Tibial nerve (tissue), 4 donors: Measurements from ENCODE around the gene GBF1. TPM values are rescaled to one million over a fixed set of nuclear protein-coding genes. Genes with fewer than 3 reads are reported as not detected.

ENCODE experiments used
- DNase-seq, 2 donors: peaks; one replicate each; pipeline ENCODE4 v3.0.0-alpha.2; 2019; ENCODE audit warnings: low spot score in 2 of 2
- H3K27ac ChIP-seq, 4 donors: fragments of 200-600 bp; sonication (generic) in 3 of 4; one replicate each; pipeline ENCODE4 v1.5.1; 2017 to 2019; ENCODE audit warnings: mild to moderate bottlenecking in 1 of 4
- H3K27me3 ChIP-seq, 2 donors: fragments of 200-600 bp; sonication (generic) in 1 of 2; one replicate each; pipeline versions ENCODE4 v1.5.1 to v1.6.0; 2017 to 2019
- H3K36me3 ChIP-seq, 3 donors: fragments of 200-600 bp; sonication (generic); one replicate each; pipeline ENCODE4 v1.5.1; 2018 to 2019
- H3K4me1 ChIP-seq, 4 donors: fragments of 200-600 bp; sonication (generic) in 3 of 4; one replicate each; pipeline ENCODE4 v1.5.1; 2017 to 2019
- H3K4me3 ChIP-seq, 4 donors: fragments of 200-600 bp; sonication (generic) in 3 of 4; one replicate each; pipeline ENCODE4 v1.5.1; 2017 to 2019; ENCODE audit warnings: mild to moderate bottlenecking in 1 of 4, moderate library complexity in 1 of 4
- H3K9me3 ChIP-seq, 4 donors: fragments of 200-600 bp; sonication (generic) in 3 of 4; one replicate each; pipeline ENCODE4 v1.5.1; 2017 to 2019
- CTCF ChIP-seq, 5 experiments: fragments of 200-600 bp in 3 of 5; fragments of 450-650 bp in 2 of 5; sonication (generic) in 3 of 5; IDR thresholded peaks; one replicate each; pipeline ENCODE4 v1.5.1; 2016 to 2019; ENCODE audit warnings: antibody characterized with exemption in 5 of 5, mild to moderate bottlenecking in 3 of 5, moderate library complexity in 2 of 5
- EP300 ChIP-seq, 2 donors: sonication (generic); formaldehyde crosslinking; IDR thresholded peaks; one replicate each; pipeline ENCODE4 v1.6.1; 2017; ENCODE audit warnings: antibody characterized with exemption in 2 of 2, mild to moderate bottlenecking in 1 of 2
- POLR2A ChIP-seq, 2 donors: fragments of 450-650 bp; IDR thresholded peaks; one replicate each; pipeline ENCODE4 v1.6.1; 2017; ENCODE audit warnings: antibody characterized with exemption in 2 of 2, mild to moderate bottlenecking in 2 of 2, moderate library complexity in 2 of 2
- WGBS, 2 donors: methylation state at CpG; one replicate each; pipeline ENCODE4 v1.1.5; 2018; 5-methylcytosine and 5-hydroxymethylcytosine counted together
- total RNA-seq, 4 donors: library from RNA; depleted of rRNA; stranded (reverse); fragments of >200 nt; gene quantifications; one replicate each; pipeline ENCODE4 v1.1.0, GENCODE V29; 2016

GBF1 gene
- total RNA-seq, 4 donors from 2014 or later: 31.0 to 38.0 (median 36.1) TPM

GRCh38 chr10:102309236-102309635 lies 63.9 kb downstream of the GBF1 start:
- no peak overlapping the region for H3K4me3 ChIP-seq
- 79 to 83% methylated on average over 1 of the region's 1 CpG for WGBS, 2 donors

GRCh38 chr10:102309916-102310315 lies 64.6 kb downstream of the GBF1 start:
- WGBS, 2 donors: 82% methylated on average over 3 of the region's 3 CpGs
- no peak for TF ChIP-seq CTCF (IDR thresholded peaks at IDR 0.05)
- TF ChIP-seq EP300 (IDR thresholded peaks at IDR 0.05): no peak
- TF ChIP-seq POLR2A (IDR thresholded peaks at IDR 0.05): no peak
- DNase-seq: no peak

More at GRCh38 chr10:102309236-102309635, 63.9 kb downstream of the GBF1 start:
- H3K36me3 ChIP-seq: no peaks in the 10 kb centered on the region
- H3K9me3 ChIP-seq: no peaks in the 10 kb centered on the region
- no peak overlapping the region for H3K27ac ChIP-seq
- peaks cover 0 to 40% (median 11%) of the 10 kb centered on the region in 4 donors for H3K4me1 ChIP-seq
- H3K27me3 ChIP-seq: no peaks in the 10 kb centered on the region
- TF ChIP-seq POLR2A (IDR thresholded peaks at IDR 0.05): no peak
- no peak for TF ChIP-seq CTCF (IDR thresholded peaks at IDR 0.05)
- no peak for TF ChIP-seq EP300 (IDR thresholded peaks at IDR 0.05)
- no peak for DNase-seq

GRCh38 chr10:102310361-102311024 lies 65.2 kb downstream of the GBF1 start:
- no peaks in the 10 kb centered on the region for H3K9me3 ChIP-seq
- H3K36me3 ChIP-seq: peaks cover 0 to 8% (median 0%) of the 10 kb centered on the region in 3 donors
- H3K27ac ChIP-seq: no peak overlapping the region
- WGBS, 2 donors: 55 to 57% methylated on average over 4 of the region's 4 CpGs
- H3K4me1 ChIP-seq: peaks cover 0 to 40% (median 11%) of the 10 kb centered on the region in 4 donors
- no peak for DNase-seq
- TF ChIP-seq POLR2A (IDR thresholded peaks at IDR 0.05): no peak
- TF ChIP-seq CTCF (IDR thresholded peaks at IDR 0.05): no peak
- no peak for TF ChIP-seq EP300 (IDR thresholded peaks at IDR 0.05)
- H3K27me3 ChIP-seq: no peaks in the 10 kb centered on the region
- no peak overlapping the region for H3K4me3 ChIP-seq

More at GRCh38 chr10:102309916-102310315, 64.6 kb downstream of the GBF1 start:
- Histone ChIP-seq H3K36me3 (peaks cover 0 to 2% (median 0%) of the 10 kb centered on the region in 3 donors), H3K4me1 (peaks cover 0 to 40% (median 11%) of the 10 kb centered on the region in 4 donors), H3K4me3 (no peak overlapping the region), H3K27ac (no peak overlapping the region), H3K27me3 (no peaks in the 10 kb centered on the region), H3K9me3 (no peaks in the 10 kb centered on the region)

- 66% methylated on average over 3 of the region's 3 CpGs for WGBS, 2 donors
- no peaks in the 10 kb centered on the region for H3K27me3 ChIP-seq
- no peak for DNase-seq
- TF ChIP-seq CTCF (IDR thresholded peaks at IDR 0.05) (no peak), POLR2A (IDR thresholded peaks at IDR 0.05) (no peak), EP300 (IDR thresholded peaks at IDR 0.05) (no peak)
- H3K4me3 ChIP-seq: no peak overlapping the region
- H3K36me3 ChIP-seq: peaks cover 0 to 10% (median 0%) of the 10 kb centered on the region in 3 donors
- no peaks in the 10 kb centered on the region for H3K9me3 ChIP-seq
- no peak overlapping the region for H3K27ac ChIP-seq
- peaks cover 0 to 40% (median 11%) of the 10 kb centered on the region in 4 donors for H3K4me1 ChIP-seq
Measured at GRCh38 chr10:102311025-102311420, 65.7 kb downstream of the GBF1 start.

GRCh38 chr10:102312683-102313082 lies 67.4 kb downstream of the GBF1 start:
- Histone ChIP-seq H3K27ac (no peak overlapping the region), H3K27me3 (no peaks in the 10 kb centered on the region), H3K9me3 (no peaks in the 10 kb centered on the region), H3K4me1 (peaks cover 0 to 40% (median 11%) of the 10 kb centered on the region in 4 donors), H3K4me3 (no peak overlapping the region), H3K36me3 (peaks cover 0 to 10% (median 0%) of the 10 kb centered on the region in 3 donors)
- WGBS, 2 donors: 64 to 83% methylated on average over 1 of the region's 1 CpG
- no peak for TF ChIP-seq POLR2A (IDR thresholded peaks at IDR 0.05)
- no peak for TF ChIP-seq CTCF (IDR thresholded peaks at IDR 0.05)
- TF ChIP-seq EP300 (IDR thresholded peaks at IDR 0.05): no peak
- no peak for DNase-seq
